Activated T-cell treated with anti-CD3 and anti-CD28 coated beads, Interleukin-2, amount 50 U/mL, for 72 hours (primary cell): Measurements from ENCODE around the gene ZDHHC14. TPM values are rescaled to one million over a fixed set of nuclear protein-coding genes. Genes with fewer than 3 reads are reported as not detected.

Experiments used
- ATAC-seq, 2 donors: fragments of 150-1000 bp; cut with Tn5 transposase; replicated peaks in 1 of 2; 2 replicates each; pipeline ENCODE4 v1.10.0; 2021; ENCODE audit warnings: moderate library complexity in 2 of 2, mild to moderate bottlenecking in 1 of 2
- DNase-seq, 2 donors: peaks; one replicate each; pipeline ENCODE4 v3.0.0; 2021 to 2022; ENCODE audit warnings: mixed read lengths in 1 of 2
- H3K27ac Mint-ChIP-seq: one replicate; pipeline ENCODE4 v1.8.0; 2022; ENCODE audit warnings: mild to moderate bottlenecking, moderate library complexity, mixed read lengths
- H3K27me3 Mint-ChIP-seq: one replicate; pipeline ENCODE4 v1.8.0; 2022; ENCODE audit warnings: low read depth, mixed read lengths
- H3K36me3 Mint-ChIP-seq, 2 donors: one replicate each; pipeline ENCODE4 v1.8.0; 2022; ENCODE audit warnings: mixed read lengths in 2 of 2, mild to moderate bottlenecking in 1 of 2; ENCODE audit not compliant: insufficient read depth in 2 of 2
- H3K4me1 Mint-ChIP-seq: one replicate; pipeline ENCODE4 v1.8.0; 2022; ENCODE audit warnings: low read depth, mixed read lengths
- H3K4me3 Mint-ChIP-seq, 2 donors: one replicate each; pipeline ENCODE4 v1.8.0; 2022; ENCODE audit warnings: mild to moderate bottlenecking in 2 of 2, mixed read lengths in 2 of 2, moderate library complexity in 2 of 2
- H3K9me3 Mint-ChIP-seq, 2 donors: one replicate each; pipeline ENCODE4 v1.8.0; 2022; ENCODE audit warnings: mixed read lengths in 2 of 2
- total RNA-seq, 2 donors: library from RNA; stranded (reverse); gene quantifications; one replicate each; pipeline ENCODE4 v1.2.3, GENCODE V29; 2022

ZDHHC14 gene
- total RNA-seq, 2 donors from 2014 or later, result 10.3 to 15.4 TPM

- Mint-ChIP-seq H3K4me3 (no peak overlapping the region), H3K27ac (no peak overlapping the region), H3K36me3 (peaks cover 3% of the 10 kb centered on the region in 2 donors), H3K4me1 (peaks cover 39% of the 10 kb centered on the region), H3K9me3 (no peaks in the 10 kb centered on the region), H3K27me3 (peaks cover 21% of the 10 kb centered on the region)
- DNase-seq, result no peak
- no peak for ATAC-seq
Measured at GRCh38 chr6:157539900-157540752, 159.1 kb downstream of the ZDHHC14 start.

GRCh38 chr6:157541618-157542413 is 160.8 kb downstream of the ZDHHC14 start:
- ATAC-seq (no peak), DNase-seq (no peak)
- Mint-ChIP-seq H3K27me3 (peaks cover 21% of the 10 kb centered on the region), H3K4me3 (no peak overlapping the region), H3K9me3 (no peaks in the 10 kb centered on the region), H3K36me3 (peaks cover 3 to 5% of the 10 kb centered on the region in 2 donors), H3K4me1 (peaks cover 22% of the 10 kb centered on the region), H3K27ac (no peak overlapping the region)

GRCh38 chr6:157542414-157543160 is 161.6 kb downstream of the ZDHHC14 start:
- no peaks in the 10 kb centered on the region for H3K9me3 Mint-ChIP-seq
- H3K27ac Mint-ChIP-seq, result no peak overlapping the region
- no peak overlapping the region for H3K4me3 Mint-ChIP-seq
- DNase-seq, result no peak
- peaks cover 3 to 5% of the 10 kb centered on the region in 2 donors for H3K36me3 Mint-ChIP-seq
- ATAC-seq, result no peak
- H3K4me1 Mint-ChIP-seq, result peaks cover 15% of the 10 kb centered on the region
- peaks cover 21% of the 10 kb centered on the region for H3K27me3 Mint-ChIP-seq

GRCh38 chr6:157546321-157546720 is 165.3 kb downstream of the ZDHHC14 start:
- H3K27me3 Mint-ChIP-seq, result no peaks in the 10 kb centered on the region
- peaks cover 27% of the 10 kb centered on the region for H3K4me1 Mint-ChIP-seq
- peaks cover 0 to 5% of the 10 kb centered on the region in 2 donors for H3K9me3 Mint-ChIP-seq
- no peak for DNase-seq
- H3K4me3 Mint-ChIP-seq, result no peak overlapping the region
- no peak for ATAC-seq
- H3K27ac Mint-ChIP-seq, result no peak overlapping the region
- peaks cover 5 to 7% of the 10 kb centered on the region in 2 donors for H3K36me3 Mint-ChIP-seq

- H3K4me3 Mint-ChIP-seq, result no peak overlapping the region
- peaks cover 5 to 7% of the 10 kb centered on the region in 2 donors for H3K36me3 Mint-ChIP-seq
- DNase-seq (no peak), ATAC-seq (no peak)
- H3K4me1 Mint-ChIP-seq, result peaks cover 34% of the 10 kb centered on the region
- H3K9me3 Mint-ChIP-seq, result peaks cover 0 to 5% of the 10 kb centered on the region in 2 donors
- H3K27ac Mint-ChIP-seq, result no peak overlapping the region
- H3K27me3 Mint-ChIP-seq, result no peaks in the 10 kb centered on the region
Measured at GRCh38 chr6:157547112-157547511, 166.1 kb downstream of the ZDHHC14 start.

GRCh38 chr6:157548635-157549467 is 167.9 kb downstream of the ZDHHC14 start:
- Mint-ChIP-seq H3K27me3 (no peaks in the 10 kb centered on the region), H3K36me3 (peaks cover 5 to 7% of the 10 kb centered on the region in 2 donors), H3K9me3 (peaks cover 0 to 5% of the 10 kb centered on the region in 2 donors), H3K4me3 (peak overlapping the region in 1 of 2 donors; percentile 11), H3K4me1 (peaks cover 34% of the 10 kb centered on the region), H3K27ac (no peak overlapping the region)
- no peak for ATAC-seq
- no peak for DNase-seq

- no peaks in the 10 kb centered on the region for H3K27me3 Mint-ChIP-seq
- peaks cover 0 to 5% of the 10 kb centered on the region in 2 donors for H3K9me3 Mint-ChIP-seq
- ATAC-seq (no peak), DNase-seq (no peak)
- no peak overlapping the region for H3K27ac Mint-ChIP-seq
- H3K4me3 Mint-ChIP-seq, result peak overlapping the region in 1 of 2 donors; percentile 11
- peaks cover 5 to 7% of the 10 kb centered on the region in 2 donors for H3K36me3 Mint-ChIP-seq
- peaks cover 34% of the 10 kb centered on the region for H3K4me1 Mint-ChIP-seq
Measured at GRCh38 chr6:157549468-157549745, 168.4 kb downstream of the ZDHHC14 start.

GRCh38 chr6:157550114-157550989 is 169.4 kb downstream of the ZDHHC14 start:
- Mint-ChIP-seq H3K27ac (peak overlapping the region; percentile 43), H3K4me1 (peaks cover 34% of the 10 kb centered on the region), H3K36me3 (peaks cover 4 to 5% of the 10 kb centered on the region in 2 donors), H3K4me3 (peak overlapping the region in 1 of 2 donors; percentile 41), H3K27me3 (no peaks in the 10 kb centered on the region), H3K9me3 (peaks cover 0 to 5% of the 10 kb centered on the region in 2 donors)
- DNase-seq (peak; percentile 32), ATAC-seq (peak; percentile 80 to 89)

- no peak for DNase-seq
- Mint-ChIP-seq H3K4me3 (no peak overlapping the region), H3K27ac (no peak overlapping the region), H3K27me3 (no peaks in the 10 kb centered on the region), H3K36me3 (peaks cover 2 to 5% of the 10 kb centered on the region in 2 donors), H3K4me1 (peaks cover 34% of the 10 kb centered on the region), H3K9me3 (peaks cover 0 to 5% of the 10 kb centered on the region in 2 donors)
- ATAC-seq, result peak; percentile 16 to 48
Measured at GRCh38 chr6:157551041-157551832, 170.2 kb downstream of the ZDHHC14 start.

- Mint-ChIP-seq H3K9me3 (peaks cover 0 to 5% of the 10 kb centered on the region in 2 donors), H3K4me3 (no peak overlapping the region), H3K4me1 (peaks cover 34% of the 10 kb centered on the region), H3K36me3 (peaks cover 2 to 5% of the 10 kb centered on the region in 2 donors), H3K27ac (no peak overlapping the region), H3K27me3 (no peaks in the 10 kb centered on the region)
- DNase-seq (no peak), ATAC-seq (no peak)
Measured at GRCh38 chr6:157552081-157552747, 171.2 kb downstream of the ZDHHC14 start.
